ENCODE data around the gene GUCA2A. TPM values are rescaled to one million over a fixed set of nuclear protein-coding genes. Genes with fewer than 3 reads are reported as not detected.

GUCA2A gene
- total RNA-seq, 1 experiment from 2014 or later, result not detected

- Histone ChIP-seq H3K9me2 (ENCODE audit: insufficient read depth) (no peaks in the 10 kb centered on the region), H3K4me3 (no peak overlapping the region), H3K27ac (no peak overlapping the region), H3K4me1 (replicated peaks; ENCODE audit: insufficient read depth) (no peaks in the 10 kb centered on the region), H3K4me2 (no peak overlapping the region), H3K36me3 (ENCODE audit: low read depth) (0 out of 2 replicates have a peak, but pooled peaks cover 4% of the 10 kb centered on the region), H2AFZ (no peak overlapping the region), H3K27me3 (ENCODE audit: insufficient read depth, low read depth) (no peaks in the 10 kb centered on the region), H3F3A (ENCODE audit: insufficient read depth, low read depth) (no peaks in the 10 kb centered on the region), H4K20me1 (ENCODE audit: insufficient read depth) (no peaks in the 10 kb centered on the region), H3K9me3 (ENCODE audit: insufficient read depth, low read depth) (peaks cover 8% of the 10 kb centered on the region; the same call in 1 of the 2 replicates), H3K79me2 (ENCODE audit: low read depth) (no peaks in the 10 kb centered on the region)
- intact Hi-C loops (cut with micrococcal nuclease; ENCODE audit: unreplicated experiment), result no loop called here
- CTCF ChIA-PET, result no interaction called here
- no peak for DNase-seq
- BruUV-seq (replicated peaks), result no TSS peak
- no peak for TF ChIP-seq EZH2 (IDR thresholded peaks at IDR 0.05; ENCODE audit: low read depth)
- TF ChIP-seq, protein P1, sequence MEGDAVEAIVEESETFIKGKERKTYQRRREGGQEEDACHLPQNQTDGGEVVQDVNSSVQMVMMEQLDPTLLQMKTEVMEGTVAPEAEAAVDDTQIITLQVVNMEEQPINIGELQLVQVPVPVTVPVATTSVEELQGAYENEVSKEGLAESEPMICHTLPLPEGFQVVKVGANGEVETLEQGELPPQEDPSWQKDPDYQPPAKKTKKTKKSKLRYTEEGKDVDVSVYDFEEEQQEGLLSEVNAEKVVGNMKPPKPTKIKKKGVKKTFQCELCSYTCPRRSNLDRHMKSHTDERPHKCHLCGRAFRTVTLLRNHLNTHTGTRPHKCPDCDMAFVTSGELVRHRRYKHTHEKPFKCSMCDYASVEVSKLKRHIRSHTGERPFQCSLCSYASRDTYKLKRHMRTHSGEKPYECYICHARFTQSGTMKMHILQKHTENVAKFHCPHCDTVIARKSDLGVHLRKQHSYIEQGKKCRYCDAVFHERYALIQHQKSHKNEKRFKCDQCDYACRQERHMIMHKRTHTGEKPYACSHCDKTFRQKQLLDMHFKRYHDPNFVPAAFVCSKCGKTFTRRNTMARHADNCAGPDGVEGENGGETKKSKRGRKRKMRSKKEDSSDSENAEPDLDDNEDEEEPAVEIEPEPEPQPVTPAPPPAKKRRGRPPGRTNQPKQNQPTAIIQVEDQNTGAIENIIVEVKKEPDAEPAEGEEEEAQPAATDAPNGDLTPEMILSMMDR (conservative IDR thresholded peaks at IDR 0.05), result no peak
- POLR2A ChIA-PET (ENCODE audit: unreplicated experiment), result no interaction called here
These were observed 46.4 kb downstream of the GUCA2A start for GRCh38 chr1:42118125-42118524.

DNA sequence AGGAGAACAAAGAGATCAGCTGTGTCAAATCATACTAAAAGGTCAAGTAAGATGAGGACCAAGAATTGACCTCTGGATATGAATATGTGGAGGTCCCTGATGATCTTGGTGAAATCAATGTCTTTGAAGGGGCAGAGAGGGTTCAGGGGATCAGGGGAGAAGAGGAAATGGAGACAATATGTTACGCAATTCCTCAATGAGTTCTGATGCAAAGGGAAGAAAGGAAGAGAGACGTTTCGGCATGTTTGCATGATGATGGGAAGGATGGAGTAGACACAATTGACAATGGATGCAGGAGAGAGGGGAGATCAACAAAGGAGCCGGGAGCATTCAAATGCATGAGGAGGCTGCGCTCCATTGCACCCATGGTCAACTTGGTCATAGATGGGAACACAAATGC, 47.3 kb downstream of the GUCA2A start:
- no TSS peak for BruUV-seq (replicated peaks)
- Histone ChIP-seq H2AFZ (no peak overlapping the region), H3K4me3 (no peak overlapping the region), H3F3A (ENCODE audit: insufficient read depth, low read depth) (no peaks in the 10 kb centered on the region), H3K4me1 (replicated peaks; ENCODE audit: insufficient read depth) (no peaks in the 10 kb centered on the region), H3K79me2 (ENCODE audit: low read depth) (no peaks in the 10 kb centered on the region), H3K9me3 (ENCODE audit: insufficient read depth, low read depth) (peaks cover 8% of the 10 kb centered on the region; the same call in 1 of the 2 replicates), H4K20me1 (ENCODE audit: insufficient read depth) (no peaks in the 10 kb centered on the region), H3K36me3 (ENCODE audit: low read depth) (0 out of 2 replicates have a peak, but pooled peaks cover 4% of the 10 kb centered on the region), H3K27me3 (ENCODE audit: insufficient read depth, low read depth) (no peaks in the 10 kb centered on the region), H3K4me2 (no peak overlapping the region), H3K9me2 (ENCODE audit: insufficient read depth) (no peaks in the 10 kb centered on the region), H3K27ac (no peak overlapping the region)
- ChIA-PET CTCF (no interaction called here), POLR2A (ENCODE audit: unreplicated experiment) (no interaction called here)
- intact Hi-C loops (cut with micrococcal nuclease; ENCODE audit: unreplicated experiment), result no loop called here
- TF ChIP-seq, protein P1 (conservative IDR thresholded peaks at IDR 0.05), result no peak
- no peak for TF ChIP-seq EZH2 (IDR thresholded peaks at IDR 0.05; ENCODE audit: low read depth)
- no peak for DNase-seq

DNA sequence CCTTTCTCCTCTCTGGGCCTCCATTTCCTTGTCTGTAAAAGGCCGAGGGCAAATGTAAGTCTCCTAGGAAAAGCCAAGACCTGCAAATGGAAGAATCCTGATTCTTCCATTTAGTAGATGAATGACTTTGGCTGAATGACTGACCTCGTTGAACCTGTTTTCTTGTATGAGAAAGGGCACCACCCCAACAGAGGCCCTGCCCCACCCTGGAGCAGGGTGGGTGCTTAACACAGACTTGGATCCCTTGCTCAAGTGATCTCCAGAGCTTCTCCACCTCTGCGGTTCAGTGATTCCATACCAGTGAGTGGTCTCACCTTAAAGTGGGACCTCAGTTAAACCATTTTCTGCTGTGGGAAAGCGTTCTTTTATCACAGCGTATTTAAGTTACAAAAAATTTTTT, 50.3 kb downstream of the GUCA2A start:
- H2AFZ ChIP-seq, result no peak overlapping the region
- peak in 1 of 2 experiments; percentile 12 for DNase-seq
- no peaks in the 10 kb centered on the region for H3K27me3 ChIP-seq (ENCODE audit: insufficient read depth, low read depth)
- H3K4me1 ChIP-seq (replicated peaks; ENCODE audit: insufficient read depth), result no peaks in the 10 kb centered on the region
- no peaks in the 10 kb centered on the region for H4K20me1 ChIP-seq (ENCODE audit: insufficient read depth)
- no peaks in the 10 kb centered on the region for H3K36me3 ChIP-seq (ENCODE audit: low read depth)
- CTCF ChIA-PET, result no interaction called here
- POLR2A ChIA-PET (ENCODE audit: unreplicated experiment), result no interaction called here
- no peaks in the 10 kb centered on the region for H3K9me2 ChIP-seq (ENCODE audit: insufficient read depth)
- no peak overlapping the region for H3K4me2 ChIP-seq
- intact Hi-C loops (cut with micrococcal nuclease; ENCODE audit: unreplicated experiment), result no loop called here
- no peak overlapping the region for H3K27ac ChIP-seq
- no TSS peak for BruUV-seq (replicated peaks)
- H3K9me3 ChIP-seq (ENCODE audit: insufficient read depth, low read depth), result no peaks in the 10 kb centered on the region
- no peak overlapping the region for H3K4me3 ChIP-seq
- no peaks in the 10 kb centered on the region for H3K79me2 ChIP-seq (ENCODE audit: low read depth)
- H3F3A ChIP-seq (ENCODE audit: insufficient read depth, low read depth), result no peaks in the 10 kb centered on the region
- no peak for TF ChIP-seq EZH2 (IDR thresholded peaks at IDR 0.05; ENCODE audit: low read depth)
- TF ChIP-seq, protein P1 (conservative IDR thresholded peaks at IDR 0.05), result no peak

Other genes with a start within 250 kb of the GUCA2A start
- gene HIVEP3, start 245.8 kb downstream of the GUCA2A start, total RNA-seq (2021), result 8.1 and 11.0 TPM in 2 replicates
- gene GUCA2B, start 11.3 kb downstream of the GUCA2A start, total RNA-seq (2021), result not detected in 2 replicates
- gene FOXJ3, start 170.5 kb upstream of the GUCA2A start, total RNA-seq (2021), result 46.7 and 60.4 TPM in 2 replicates
- gene RIMKLA, start 216.0 kb upstream of the GUCA2A start, total RNA-seq (2021), result 0.35 and 0.48 TPM in 2 replicates

All from PC-9 (cell line).